SK-N-SH treated with all-trans-retinoic acid at 6 μM for 48 hours (cell line): ENCODE results near the gene LPAR5.

Source experiments
- SNAI2 ChIP-seq: fragments of 250-450 bp; sonication (Bioruptor Pico); IDR thresholded peaks from 2 replicates; pipeline ENCODE4 v1.5.0; 2020; ENCODE audit warnings: mild to moderate bottlenecking, moderate library complexity
- ZNF565 ChIP-seq: fragments of 450-650 bp; formaldehyde crosslinking; conservative IDR thresholded peaks from 2 replicates; pipeline ENCODE4 v1.5.0; 2020; ENCODE audit warnings: low read depth, mild to moderate bottlenecking, moderate library complexity
- TF ChIP-seq, protein P1 (sequence below): fragments of 250-450 bp; sonication (Bioruptor Pico); IDR thresholded peaks from 2 replicates; pipeline ENCODE4 v1.8.0; 2020; ENCODE audit warnings: mild to moderate bottlenecking, moderate library complexity, borderline replicate concordance
- TF ChIP-seq, protein P2 (sequence below): fragments of 250-450 bp; sonication (Bioruptor Pico); IDR thresholded peaks from 2 replicates; pipeline ENCODE4 v1.5.1; 2021; ENCODE audit warnings: mild to moderate bottlenecking, moderate library complexity

DNA sequence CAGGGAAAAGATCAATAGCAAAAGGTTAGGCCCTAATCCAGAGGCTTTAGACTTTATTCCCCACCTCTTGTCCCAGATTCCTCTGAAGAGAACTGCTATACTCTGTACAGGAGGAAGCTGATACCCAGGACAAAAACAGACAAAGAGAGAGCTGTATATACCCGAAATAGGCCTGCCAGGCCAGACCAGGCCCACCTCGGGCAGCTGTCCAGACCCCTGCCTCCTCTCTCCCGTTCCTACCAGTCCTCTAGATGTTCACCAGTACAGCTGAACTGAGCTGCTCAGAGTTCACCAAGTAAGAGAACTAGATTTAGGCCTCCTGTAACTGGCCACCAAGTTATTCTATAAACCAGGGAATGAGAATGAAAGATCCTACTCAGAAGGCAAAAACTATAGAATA, 33.2 kb downstream of the LPAR5 start:
- no peak for TF ChIP-seq ZNF565
- TF ChIP-seq, protein P1, sequence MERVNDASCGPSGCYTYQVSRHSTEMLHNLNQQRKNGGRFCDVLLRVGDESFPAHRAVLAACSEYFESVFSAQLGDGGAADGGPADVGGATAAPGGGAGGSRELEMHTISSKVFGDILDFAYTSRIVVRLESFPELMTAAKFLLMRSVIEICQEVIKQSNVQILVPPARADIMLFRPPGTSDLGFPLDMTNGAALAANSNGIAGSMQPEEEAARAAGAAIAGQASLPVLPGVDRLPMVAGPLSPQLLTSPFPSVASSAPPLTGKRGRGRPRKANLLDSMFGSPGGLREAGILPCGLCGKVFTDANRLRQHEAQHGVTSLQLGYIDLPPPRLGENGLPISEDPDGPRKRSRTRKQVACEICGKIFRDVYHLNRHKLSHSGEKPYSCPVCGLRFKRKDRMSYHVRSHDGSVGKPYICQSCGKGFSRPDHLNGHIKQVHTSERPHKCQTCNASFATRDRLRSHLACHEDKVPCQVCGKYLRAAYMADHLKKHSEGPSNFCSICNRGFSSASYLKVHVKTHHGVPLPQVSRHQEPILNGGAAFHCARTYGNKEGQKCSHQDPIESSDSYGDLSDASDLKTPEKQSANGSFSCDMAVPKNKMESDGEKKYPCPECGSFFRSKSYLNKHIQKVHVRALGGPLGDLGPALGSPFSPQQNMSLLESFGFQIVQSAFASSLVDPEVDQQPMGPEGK (CRISPR knock-in tag): no peak
- TF ChIP-seq SNAI2 (CRISPR knock-in tag): no peak
- TF ChIP-seq, protein P2, sequence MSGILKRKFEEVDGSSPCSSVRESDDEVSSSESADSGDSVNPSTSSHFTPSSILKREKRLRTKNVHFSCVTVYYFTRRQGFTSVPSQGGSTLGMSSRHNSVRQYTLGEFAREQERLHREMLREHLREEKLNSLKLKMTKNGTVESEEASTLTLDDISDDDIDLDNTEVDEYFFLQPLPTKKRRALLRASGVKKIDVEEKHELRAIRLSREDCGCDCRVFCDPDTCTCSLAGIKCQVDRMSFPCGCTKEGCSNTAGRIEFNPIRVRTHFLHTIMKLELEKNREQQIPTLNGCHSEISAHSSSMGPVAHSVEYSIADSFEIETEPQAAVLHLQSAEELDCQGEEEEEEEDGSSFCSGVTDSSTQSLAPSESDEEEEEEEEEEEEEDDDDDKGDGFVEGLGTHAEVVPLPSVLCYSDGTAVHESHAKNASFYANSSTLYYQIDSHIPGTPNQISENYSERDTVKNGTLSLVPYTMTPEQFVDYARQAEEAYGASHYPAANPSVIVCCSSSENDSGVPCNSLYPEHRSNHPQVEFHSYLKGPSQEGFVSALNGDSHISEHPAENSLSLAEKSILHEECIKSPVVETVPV (CRISPR knock-in tag): no peak
